Mammary epithelial cell (primary cell): Measurements from ENCODE around the gene PSTPIP2.
A peak's percentile ranks its signal among the peaks of the same experiment; 100 is the strongest.

Source experiments
- EZH2 ChIP-seq: IDR thresholded peaks from 2 replicates; pipeline ENCODE4 v1.6.1; 2012; ENCODE audit warnings: low read length, inconsistent platforms, borderline replicate concordance
- TF ChIP-seq, protein P1 (sequence below), 2 donors: IDR thresholded peaks in 1 of 2; conservative IDR thresholded peaks in 1 of 2; 2 replicates each; pipeline ENCODE4 v1.5.1; 2011 to 2012; ENCODE audit warnings: inconsistent platforms in 2 of 2, low read length in 2 of 2, mild to moderate bottlenecking in 2 of 2, control low read depth in 1 of 2, low read depth in 1 of 2; ENCODE audit not compliant: insufficient read depth in 1 of 2; ENCODE audit errors: extremely low read depth in 1 of 2

DNA sequence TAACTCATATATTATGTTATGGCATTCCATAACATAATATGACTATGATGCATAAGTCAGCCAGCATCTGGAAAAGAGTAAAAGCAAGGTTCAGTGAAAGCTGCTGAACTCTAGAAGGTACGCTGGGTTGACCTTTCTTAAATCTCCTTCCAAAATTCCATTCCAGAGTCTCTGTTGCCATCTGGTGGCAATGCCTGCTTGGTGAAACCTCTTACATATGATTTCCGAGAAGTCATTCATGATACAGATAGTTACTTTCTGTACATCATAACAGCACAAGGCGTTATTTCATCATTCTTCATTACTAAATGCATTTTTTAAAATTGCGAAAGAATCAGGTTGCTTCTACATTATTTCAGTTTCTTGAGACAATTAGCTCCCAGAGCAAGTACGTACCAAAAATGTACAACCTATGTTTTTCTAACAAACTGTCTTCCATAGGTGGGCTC is 97.9 kb downstream of the PSTPIP2 start:
- TF ChIP-seq, protein P1, sequence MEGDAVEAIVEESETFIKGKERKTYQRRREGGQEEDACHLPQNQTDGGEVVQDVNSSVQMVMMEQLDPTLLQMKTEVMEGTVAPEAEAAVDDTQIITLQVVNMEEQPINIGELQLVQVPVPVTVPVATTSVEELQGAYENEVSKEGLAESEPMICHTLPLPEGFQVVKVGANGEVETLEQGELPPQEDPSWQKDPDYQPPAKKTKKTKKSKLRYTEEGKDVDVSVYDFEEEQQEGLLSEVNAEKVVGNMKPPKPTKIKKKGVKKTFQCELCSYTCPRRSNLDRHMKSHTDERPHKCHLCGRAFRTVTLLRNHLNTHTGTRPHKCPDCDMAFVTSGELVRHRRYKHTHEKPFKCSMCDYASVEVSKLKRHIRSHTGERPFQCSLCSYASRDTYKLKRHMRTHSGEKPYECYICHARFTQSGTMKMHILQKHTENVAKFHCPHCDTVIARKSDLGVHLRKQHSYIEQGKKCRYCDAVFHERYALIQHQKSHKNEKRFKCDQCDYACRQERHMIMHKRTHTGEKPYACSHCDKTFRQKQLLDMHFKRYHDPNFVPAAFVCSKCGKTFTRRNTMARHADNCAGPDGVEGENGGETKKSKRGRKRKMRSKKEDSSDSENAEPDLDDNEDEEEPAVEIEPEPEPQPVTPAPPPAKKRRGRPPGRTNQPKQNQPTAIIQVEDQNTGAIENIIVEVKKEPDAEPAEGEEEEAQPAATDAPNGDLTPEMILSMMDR (conservative IDR thresholded peaks at IDR 0.05 in 1 of 2, IDR thresholded peaks at IDR 0.05 in 1 of 2; ENCODE audit: extremely low read depth in 1 of 2, insufficient read depth in 1 of 2, low read depth in 1 of 2, low read length in 2 of 2) = peak; percentile 83 to 87
- TF ChIP-seq EZH2 = no peak
